Activated T-helper 2 cell treated with anti-CD3 and anti-CD28 coated beads, Interferon-gamma antibody, Interleukin-2, Interleukin-4, amounts not matched to agents 10 μg/mL and 5 μg/mL and 100 μg/mL, durations not matched to agents 14 hours and 24 hours and 36 hours (primary cell): ENCODE results near the gene DNA2. TPM values are rescaled to one million over a fixed set of nuclear protein-coding genes. Genes with fewer than 3 reads are reported as not detected.
"Not testable (repeated sequence)": the region's sequence is repeated elsewhere in the genome, so short reads cannot be mapped to it uniquely, and the experiment has no call there.

Experiments used
- DNase-seq: peaks from one replicate; pipeline ENCODE4 v3.0.0; 2021; ENCODE audit warnings: low spot score
- H3K27ac Mint-ChIP-seq: one replicate; pipeline ENCODE4 v1.8.0; 2021; ENCODE audit warnings: mixed read lengths
- H3K27me3 Mint-ChIP-seq: one replicate; pipeline ENCODE4 v1.8.0; 2021; ENCODE audit warnings: low read depth, mixed read lengths
- H3K36me3 Mint-ChIP-seq: one replicate; pipeline ENCODE4 v1.8.0; 2021; ENCODE audit warnings: low read depth, mixed read lengths
- H3K4me1 Mint-ChIP-seq: one replicate; pipeline ENCODE4 v1.8.0; 2021; ENCODE audit warnings: low read depth, mixed read lengths
- H3K4me3 Mint-ChIP-seq: one replicate; pipeline ENCODE4 v1.8.0; 2021; ENCODE audit warnings: low read depth, mild to moderate bottlenecking, moderate library complexity, mixed read lengths
- H3K9me3 Mint-ChIP-seq: one replicate; pipeline ENCODE4 v1.8.0; 2021; ENCODE audit warnings: mixed read lengths
- intact Hi-C: fragments of 100-400 bp; cut with micrococcal nuclease; formaldehyde crosslinking; loops from one replicate; pipeline ENCODE4 v1.15.1; 2023
- total RNA-seq: library from RNA; stranded (reverse); gene quantifications from 2 replicates; pipeline ENCODE4 v1.2.3, GENCODE V29; 2022

The DNA2 gene, protein sequence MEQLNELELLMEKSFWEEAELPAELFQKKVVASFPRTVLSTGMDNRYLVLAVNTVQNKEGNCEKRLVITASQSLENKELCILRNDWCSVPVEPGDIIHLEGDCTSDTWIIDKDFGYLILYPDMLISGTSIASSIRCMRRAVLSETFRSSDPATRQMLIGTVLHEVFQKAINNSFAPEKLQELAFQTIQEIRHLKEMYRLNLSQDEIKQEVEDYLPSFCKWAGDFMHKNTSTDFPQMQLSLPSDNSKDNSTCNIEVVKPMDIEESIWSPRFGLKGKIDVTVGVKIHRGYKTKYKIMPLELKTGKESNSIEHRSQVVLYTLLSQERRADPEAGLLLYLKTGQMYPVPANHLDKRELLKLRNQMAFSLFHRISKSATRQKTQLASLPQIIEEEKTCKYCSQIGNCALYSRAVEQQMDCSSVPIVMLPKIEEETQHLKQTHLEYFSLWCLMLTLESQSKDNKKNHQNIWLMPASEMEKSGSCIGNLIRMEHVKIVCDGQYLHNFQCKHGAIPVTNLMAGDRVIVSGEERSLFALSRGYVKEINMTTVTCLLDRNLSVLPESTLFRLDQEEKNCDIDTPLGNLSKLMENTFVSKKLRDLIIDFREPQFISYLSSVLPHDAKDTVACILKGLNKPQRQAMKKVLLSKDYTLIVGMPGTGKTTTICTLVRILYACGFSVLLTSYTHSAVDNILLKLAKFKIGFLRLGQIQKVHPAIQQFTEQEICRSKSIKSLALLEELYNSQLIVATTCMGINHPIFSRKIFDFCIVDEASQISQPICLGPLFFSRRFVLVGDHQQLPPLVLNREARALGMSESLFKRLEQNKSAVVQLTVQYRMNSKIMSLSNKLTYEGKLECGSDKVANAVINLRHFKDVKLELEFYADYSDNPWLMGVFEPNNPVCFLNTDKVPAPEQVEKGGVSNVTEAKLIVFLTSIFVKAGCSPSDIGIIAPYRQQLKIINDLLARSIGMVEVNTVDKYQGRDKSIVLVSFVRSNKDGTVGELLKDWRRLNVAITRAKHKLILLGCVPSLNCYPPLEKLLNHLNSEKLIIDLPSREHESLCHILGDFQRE
- total RNA-seq: 51.6 and 54.3 TPM in 2 replicates

DNA sequence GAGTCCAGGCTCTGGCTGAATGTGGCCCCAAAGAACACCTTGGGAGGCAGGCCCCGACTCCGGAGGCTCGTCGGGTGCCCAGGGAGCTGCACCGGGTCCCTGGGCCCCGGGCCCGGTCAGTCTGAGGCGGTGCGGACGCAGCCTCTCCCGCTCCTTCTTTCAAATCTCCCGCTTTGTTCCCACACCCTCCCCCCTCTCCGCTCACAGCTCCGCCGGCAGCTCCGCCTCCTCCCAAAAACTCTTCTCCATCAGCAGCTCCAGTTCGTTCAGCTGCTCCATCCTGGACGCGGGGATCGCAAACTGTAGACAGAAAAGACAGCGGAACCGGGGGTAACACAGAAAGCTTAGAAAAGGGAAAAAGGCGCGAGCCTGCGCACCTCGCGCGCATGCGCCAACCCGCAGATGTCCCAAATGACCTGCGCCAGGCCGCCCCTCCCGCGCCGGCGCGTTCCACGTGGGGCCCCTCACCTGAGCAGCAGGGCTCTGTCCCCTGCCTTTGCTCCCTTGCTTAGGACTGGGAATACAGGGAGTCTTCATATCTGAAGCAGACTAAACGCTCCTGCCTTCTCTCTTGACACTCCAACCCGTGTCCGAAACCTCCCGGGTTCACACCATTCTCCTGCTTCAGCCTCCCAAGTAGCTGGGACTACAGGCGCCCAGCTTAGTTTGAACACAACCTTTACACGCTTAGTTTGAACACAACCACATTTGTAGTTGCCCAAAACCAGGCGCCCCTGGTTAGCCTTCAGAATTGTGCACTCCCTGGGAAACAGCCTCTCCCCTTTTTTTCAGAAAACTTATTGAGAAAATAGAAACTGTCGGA, at the start of gene DNA2:
Gene DNA2, minus strand, starts transcription at position 388 of the 823 bp plus-strand sequence. Its CDS starts 109 bp downstream, at position 279.
- Mint-ChIP-seq H3K27ac (peak within 1 kb of the TSS; percentile 95), H3K9me3 (no peaks in the 10 kb centered on the region), H3K4me1 (peaks cover 26% of the 10 kb centered on the region), H3K36me3 (peaks cover 36% of the 10 kb centered on the region), H3K4me3 (peak within 1 kb of the TSS; percentile 97), H3K27me3 (no peaks in the 10 kb centered on the region)
- intact Hi-C loops: loop anchor here (1.0 to 5.0 kb wide), 4 partner anchors 56 to 431 kb away; partner anchors contain the start of genes CCAR1, DDX50, HNRNPH3 and PBLD
- DNase-seq: peak; percentile 79

DNA sequence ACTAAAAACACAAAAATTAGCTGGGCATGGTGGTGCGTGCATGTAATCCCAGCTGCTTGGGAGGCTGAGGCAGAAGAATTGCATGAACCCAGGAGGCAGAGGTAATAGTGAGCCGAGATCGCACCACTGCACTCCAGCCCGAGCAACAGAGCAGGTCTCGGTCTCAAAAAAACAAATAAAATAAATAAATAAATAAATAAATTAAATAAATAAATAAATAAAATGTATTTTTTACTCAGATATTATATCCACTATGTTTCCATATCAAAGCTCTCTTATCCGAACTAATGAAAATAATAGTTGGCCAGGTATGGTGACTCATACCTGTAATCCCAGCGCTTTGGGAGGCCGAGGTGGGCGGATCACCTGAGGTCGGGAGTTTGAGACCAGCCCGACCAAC, 46.8 kb upstream of the DNA2 start:
- H3K4me1 Mint-ChIP-seq, H3K9me3 Mint-ChIP-seq, intact Hi-C loops, H3K27ac Mint-ChIP-seq, DNase-seq, H3K27me3 Mint-ChIP-seq, H3K4me3 Mint-ChIP-seq: not testable (repeated sequence)
- peaks cover 11% of the 10 kb centered on the region for H3K36me3 Mint-ChIP-seq

DNA sequence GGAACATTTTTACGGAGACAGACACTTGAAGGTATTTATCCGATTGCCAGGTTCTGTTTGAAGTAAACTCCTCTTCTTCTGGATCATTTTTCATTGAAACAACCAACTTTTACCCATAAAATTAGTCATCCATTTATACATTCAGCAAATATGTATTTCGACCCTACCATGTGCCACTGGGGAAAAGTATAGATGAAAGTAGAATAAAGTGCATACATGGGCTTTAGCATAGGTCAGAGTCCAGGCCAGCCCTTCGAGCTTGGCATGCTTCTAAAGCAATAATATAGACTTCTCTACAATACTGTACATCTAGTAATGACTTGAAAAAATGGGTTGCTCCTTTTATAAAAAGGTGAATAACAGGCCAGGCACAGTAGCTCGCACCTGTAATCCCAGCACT, 45.4 kb upstream of the DNA2 start:
- no peaks in the 10 kb centered on the region for H3K27me3 Mint-ChIP-seq
- no peak for DNase-seq
- intact Hi-C loops: no loop called here
- peaks cover 11% of the 10 kb centered on the region for H3K36me3 Mint-ChIP-seq
- H3K9me3 Mint-ChIP-seq: no peaks in the 10 kb centered on the region
- no peak overlapping the region for H3K4me3 Mint-ChIP-seq
- peaks cover 6% of the 10 kb centered on the region for H3K4me1 Mint-ChIP-seq
- peak overlapping the region; percentile 40 for H3K27ac Mint-ChIP-seq

DNA sequence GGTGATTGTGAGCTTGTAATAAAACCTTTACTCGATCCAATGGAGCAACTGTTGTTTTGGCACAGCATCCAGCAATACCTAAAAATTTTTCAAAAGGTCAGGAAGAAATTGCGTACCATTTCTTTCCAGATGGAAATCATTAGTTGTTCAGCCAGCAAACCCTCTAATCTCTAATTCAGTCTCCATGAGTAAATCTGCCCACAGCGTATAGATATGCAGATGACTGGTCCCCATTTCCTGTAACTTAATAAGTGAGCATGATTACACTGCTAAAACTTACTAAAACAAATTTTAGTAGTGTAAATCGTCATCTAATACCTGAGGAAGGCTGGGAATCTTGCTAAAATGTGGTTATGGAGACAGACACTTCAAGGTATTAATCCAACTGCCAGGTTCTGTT, 45.0 kb upstream of the DNA2 start:
- Mint-ChIP-seq H3K4me3 (no peak overlapping the region), H3K27me3 (no peaks in the 10 kb centered on the region), H3K4me1 (peaks cover 6% of the 10 kb centered on the region), H3K27ac (peak overlapping the region; percentile 40), H3K9me3 (no peaks in the 10 kb centered on the region), H3K36me3 (peaks cover 11% of the 10 kb centered on the region)
- intact Hi-C loops: no loop called here
- DNase-seq: no peak

DNA sequence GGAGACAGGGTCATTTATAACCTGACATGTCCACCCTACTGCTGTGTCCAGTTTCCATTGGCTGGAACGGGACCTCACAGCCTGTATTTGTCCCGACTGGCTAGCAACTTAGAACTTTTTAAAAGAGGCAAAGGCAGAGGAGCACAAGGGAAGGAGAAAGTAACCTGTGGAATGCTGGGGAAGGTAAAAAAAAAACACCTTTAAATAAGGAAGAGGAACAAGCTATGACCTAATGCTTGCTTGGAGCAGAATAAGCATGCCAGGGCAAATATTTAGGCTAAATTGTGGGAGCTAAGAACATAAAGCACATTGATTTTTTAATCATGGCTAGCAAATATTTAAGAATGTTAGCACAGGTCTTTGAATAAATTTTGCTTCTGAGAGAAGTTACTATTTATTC, 44.4 kb upstream of the DNA2 start:
- H3K27ac Mint-ChIP-seq, H3K9me3 Mint-ChIP-seq, H3K4me1 Mint-ChIP-seq, H3K27me3 Mint-ChIP-seq, intact Hi-C loops, DNase-seq, H3K4me3 Mint-ChIP-seq: not testable (repeated sequence)
- H3K36me3 Mint-ChIP-seq: peaks cover 11% of the 10 kb centered on the region

DNA sequence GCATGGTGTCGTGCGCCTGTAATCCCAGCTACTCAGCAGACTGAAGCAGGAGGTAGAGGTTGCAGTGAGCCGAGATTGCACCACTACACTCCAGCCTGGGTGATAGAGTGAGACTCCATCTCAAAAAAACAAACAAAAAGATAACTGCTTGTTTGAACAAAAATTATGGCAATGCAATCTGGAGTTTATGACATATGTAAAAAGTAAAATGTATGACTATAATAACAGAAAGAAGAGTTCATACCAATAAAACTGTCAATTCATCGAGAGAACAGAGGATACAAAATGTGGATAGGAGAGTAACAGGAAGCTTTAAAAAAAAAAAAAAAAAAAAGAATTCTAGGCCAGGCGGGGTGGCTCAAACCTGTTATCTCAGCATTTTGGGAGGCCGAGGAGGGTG, 36.3 kb upstream of the DNA2 start:
- DNase-seq: no peak
- Mint-ChIP-seq H3K36me3 (peaks cover 2% of the 10 kb centered on the region), H3K9me3 (no peaks in the 10 kb centered on the region), H3K4me3 (no peak overlapping the region), H3K4me1 (peaks cover 1% of the 10 kb centered on the region), H3K27ac (no peak overlapping the region), H3K27me3 (no peaks in the 10 kb centered on the region)
- intact Hi-C loops: no loop called here

DNA sequence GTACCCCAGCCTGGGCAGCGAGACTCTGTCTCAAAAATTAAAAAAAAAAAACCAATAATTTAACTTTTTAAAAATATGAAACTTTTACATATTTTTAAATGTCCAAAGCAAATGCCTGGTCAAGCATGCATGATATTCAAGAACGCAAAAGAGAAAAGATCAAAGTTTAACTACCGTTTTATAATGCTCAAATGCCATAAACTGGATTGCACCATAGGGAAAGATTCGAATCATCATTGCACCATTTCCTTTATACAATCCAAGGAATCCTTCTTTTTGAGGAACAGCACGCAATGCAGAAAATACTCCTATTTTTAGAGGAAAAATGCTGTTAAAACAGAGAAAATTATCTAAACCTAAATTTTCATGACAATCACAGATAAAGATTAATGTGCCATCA, 34.6 kb upstream of the DNA2 start:
- Mint-ChIP-seq H3K9me3 (no peaks in the 10 kb centered on the region), H3K36me3 (peaks cover 9% of the 10 kb centered on the region), H3K4me1 (peaks cover 1% of the 10 kb centered on the region), H3K4me3 (no peak overlapping the region), H3K27me3 (no peaks in the 10 kb centered on the region), H3K27ac (no peak overlapping the region)
- DNase-seq: no peak
- intact Hi-C loops: no loop called here

DNA sequence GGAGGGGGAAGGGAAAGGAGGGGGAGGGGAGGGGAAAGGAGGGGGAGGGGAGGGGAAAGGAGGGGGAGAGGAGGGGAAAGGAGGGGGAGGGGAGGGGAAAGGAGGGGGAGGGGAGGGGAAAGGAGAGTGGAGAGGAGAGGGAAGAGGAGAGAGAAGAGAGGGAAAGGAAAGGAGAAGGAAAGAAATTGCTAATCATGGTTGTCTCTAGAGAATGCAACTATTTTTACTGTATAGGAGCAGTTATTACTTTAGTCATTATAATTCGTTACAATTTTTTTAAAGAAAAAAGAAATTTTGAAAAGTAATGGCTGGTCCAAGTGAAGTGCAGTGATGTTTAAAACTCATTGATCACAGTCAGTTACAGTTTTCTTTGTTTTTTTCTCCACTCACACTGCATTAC, 31.1 kb upstream of the DNA2 start:
- intact Hi-C loops: no loop called here
- H3K4me1 Mint-ChIP-seq: no peaks in the 10 kb centered on the region
- H3K9me3 Mint-ChIP-seq: no peaks in the 10 kb centered on the region
- no peak overlapping the region for H3K27ac Mint-ChIP-seq
- no peak overlapping the region for H3K4me3 Mint-ChIP-seq
- DNase-seq: no peak
- no peaks in the 10 kb centered on the region for H3K27me3 Mint-ChIP-seq
- peaks cover 23% of the 10 kb centered on the region for H3K36me3 Mint-ChIP-seq

DNA sequence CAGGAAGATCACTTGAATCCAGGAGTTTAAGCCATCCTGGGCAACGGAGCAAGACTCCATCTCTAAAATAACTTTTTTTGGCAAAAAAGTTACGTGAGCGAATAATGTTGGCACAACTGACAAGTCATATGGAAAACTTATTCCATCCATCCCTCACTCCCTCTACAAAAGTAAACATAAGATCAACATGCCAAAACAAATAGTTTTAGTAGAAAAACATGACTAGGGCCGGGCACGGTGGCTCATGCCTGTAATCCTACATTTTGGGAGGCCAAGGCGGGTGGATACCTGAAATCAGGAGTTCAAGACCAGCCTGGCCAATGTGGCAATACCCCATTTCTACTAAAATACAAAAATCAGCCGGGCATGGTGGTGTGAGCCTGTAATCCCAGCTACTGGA, 29.9 kb upstream of the DNA2 start:
- DNase-seq: no peak
- intact Hi-C loops: no loop called here
- Mint-ChIP-seq H3K4me1 (no peaks in the 10 kb centered on the region), H3K27ac (no peak overlapping the region), H3K36me3 (peaks cover 25% of the 10 kb centered on the region), H3K27me3 (no peaks in the 10 kb centered on the region), H3K4me3 (no peak overlapping the region), H3K9me3 (no peaks in the 10 kb centered on the region)

DNA sequence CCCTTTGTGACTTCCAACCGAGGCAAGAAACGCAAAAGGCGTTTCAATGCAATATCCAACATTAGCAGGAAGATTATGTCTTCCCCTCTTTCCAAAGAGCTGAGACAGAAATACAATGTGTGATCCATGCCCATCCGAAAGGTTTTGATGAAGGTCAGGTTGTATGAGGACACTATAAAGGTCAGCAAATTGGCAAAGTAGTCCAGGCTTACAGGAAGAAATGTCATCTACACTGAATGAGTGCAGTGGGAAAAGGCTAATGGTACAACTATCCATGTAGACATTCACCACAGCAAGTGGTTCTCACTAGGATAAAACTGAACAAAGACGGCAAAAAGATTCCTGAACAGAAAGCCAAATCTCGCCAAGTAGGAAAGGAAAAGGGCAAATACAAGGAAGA, 27.8 kb upstream of the DNA2 start:
- no peaks in the 10 kb centered on the region for H3K27me3 Mint-ChIP-seq
- no peak overlapping the region for H3K4me3 Mint-ChIP-seq

DNA sequence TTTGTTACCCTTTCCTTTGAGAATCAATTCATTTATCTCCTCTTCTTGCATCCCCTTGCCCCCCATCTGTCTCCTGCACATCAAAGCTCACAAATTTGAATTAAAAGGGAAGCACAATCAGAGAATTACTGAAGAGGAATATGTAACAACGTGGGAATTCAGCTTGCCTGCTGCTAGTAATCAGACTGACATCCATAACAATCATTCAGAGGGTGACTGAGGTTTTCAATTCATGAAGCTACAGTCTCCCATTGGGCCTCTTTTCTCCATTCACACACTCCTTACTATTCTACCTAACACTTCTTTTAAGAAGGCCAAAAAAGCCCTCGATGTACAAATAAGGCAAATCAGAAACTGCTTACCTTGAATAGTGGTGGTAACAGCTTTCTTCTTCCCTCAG, 24.3 kb upstream of the DNA2 start:
- Mint-ChIP-seq H3K4me3 (no peak overlapping the region), H3K36me3 (peaks cover 21% of the 10 kb centered on the region), H3K4me1 (no peaks in the 10 kb centered on the region), H3K27me3 (no peaks in the 10 kb centered on the region), H3K27ac (no peak overlapping the region), H3K9me3 (no peaks in the 10 kb centered on the region)
- intact Hi-C loops: no loop called here
- DNase-seq: no peak

More for the DNA sequence above, 27.8 kb upstream of the DNA2 start:
- Mint-ChIP-seq H3K9me3 (no peaks in the 10 kb centered on the region), H3K4me1 (no peaks in the 10 kb centered on the region), H3K27ac (no peak overlapping the region), H3K36me3 (peaks cover 31% of the 10 kb centered on the region)
- intact Hi-C loops: no loop called here
- DNase-seq: no peak

DNA sequence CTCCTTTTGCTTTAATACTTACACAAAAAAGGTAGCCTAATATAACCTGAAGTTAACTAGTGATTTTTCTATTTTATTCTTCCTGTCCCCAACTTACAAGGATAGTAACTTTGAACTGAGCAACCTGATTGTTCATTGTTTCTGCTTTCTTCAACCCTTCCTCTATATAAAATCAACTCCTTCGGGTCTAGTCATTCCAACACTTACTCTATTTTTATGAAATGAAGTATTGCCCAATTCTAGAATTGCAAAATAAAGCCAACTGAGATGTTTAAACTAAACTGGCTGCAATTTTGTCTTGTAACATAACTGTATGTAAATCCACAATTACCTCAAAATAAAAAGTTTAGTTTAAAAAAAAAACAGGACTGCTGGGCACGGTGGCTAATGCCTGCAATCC, 20.3 kb upstream of the DNA2 start:
- Mint-ChIP-seq H3K27me3 (no peaks in the 10 kb centered on the region), H3K9me3 (no peaks in the 10 kb centered on the region), H3K4me1 (no peaks in the 10 kb centered on the region), H3K36me3 (peaks cover 25% of the 10 kb centered on the region), H3K4me3 (no peak overlapping the region), H3K27ac (no peak overlapping the region)
- DNase-seq: no peak
- intact Hi-C loops: no loop called here
